ENCODE measurements around the gene FGFBP1. TPM values are rescaled to one million over a fixed set of nuclear protein-coding genes. Genes with fewer than 3 reads are reported as not detected.

Gene FGFBP1
- total RNA-seq, 1 donor from 2014 or later = not detected

DNA sequence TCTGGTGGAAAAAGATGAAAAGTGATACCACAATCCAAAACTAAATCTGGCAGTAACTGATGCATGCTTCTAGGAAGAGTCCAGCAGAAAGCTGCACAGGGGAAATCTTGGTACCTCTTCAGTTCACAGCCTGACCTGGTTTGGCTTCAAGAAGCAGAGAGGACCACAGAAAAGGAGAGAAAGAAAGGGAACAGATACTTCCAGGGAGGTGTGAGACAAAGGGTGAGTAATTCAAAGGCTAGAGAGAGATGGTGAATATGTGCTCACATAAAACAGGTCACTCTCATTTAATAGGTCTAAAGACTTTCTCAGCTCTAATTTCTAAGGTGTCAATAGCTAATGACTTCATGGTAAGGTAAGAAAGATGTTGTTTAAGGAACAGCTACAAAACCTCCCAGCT lies 13.2 kb upstream of the FGFBP1 start:
- DNase-seq (ENCODE audit: low spot score) = no peak

DNA sequence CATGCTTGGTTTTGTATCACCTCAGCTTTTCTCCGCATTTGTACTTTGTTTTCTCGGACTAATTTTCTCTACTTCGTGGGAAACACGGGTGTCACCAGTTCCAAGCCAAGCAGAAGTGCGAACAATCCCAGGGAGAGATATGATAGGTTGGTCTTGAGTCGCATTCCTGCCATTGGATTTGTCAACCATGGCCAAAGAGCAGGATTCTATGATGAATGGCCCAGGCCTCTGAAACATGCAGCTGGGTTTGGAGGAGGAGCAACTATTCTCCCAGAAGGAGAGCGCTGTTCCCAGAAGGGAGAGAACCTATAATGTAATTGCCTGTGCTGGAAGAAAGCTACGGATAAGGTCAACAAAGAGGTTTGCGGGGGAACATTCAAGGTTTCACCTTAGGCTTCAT lies 10.3 kb upstream of the FGFBP1 start:
- DNase-seq (ENCODE audit: low spot score) = no peak
- intact Hi-C loops (cut with DNase I) = no loop called here

More for the DNA sequence above, 13.2 kb upstream of the FGFBP1 start:
- intact Hi-C loops (cut with DNase I) = no loop called here

DNA sequence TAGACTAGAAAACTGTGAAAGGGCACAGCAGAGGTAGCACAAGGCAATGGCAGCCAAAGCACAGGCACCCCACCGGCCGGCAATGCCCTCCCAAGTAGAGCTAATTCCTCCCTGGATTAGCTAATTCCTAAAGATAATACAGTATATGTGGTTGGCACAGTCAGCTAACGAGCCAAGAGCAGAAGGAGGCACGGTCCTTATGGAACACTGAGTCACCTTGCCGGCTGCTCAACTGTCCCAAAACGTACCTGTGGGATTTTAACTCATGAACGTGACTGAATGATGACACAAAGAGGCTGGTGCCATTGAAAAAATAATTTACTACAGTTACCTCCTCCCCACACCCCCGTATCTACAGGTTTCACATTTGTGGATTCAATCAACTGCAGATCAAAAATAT lies 9.1 kb upstream of the FGFBP1 start:
- intact Hi-C loops (cut with DNase I) = no loop called here
- no peak for DNase-seq (ENCODE audit: low spot score)

DNA sequence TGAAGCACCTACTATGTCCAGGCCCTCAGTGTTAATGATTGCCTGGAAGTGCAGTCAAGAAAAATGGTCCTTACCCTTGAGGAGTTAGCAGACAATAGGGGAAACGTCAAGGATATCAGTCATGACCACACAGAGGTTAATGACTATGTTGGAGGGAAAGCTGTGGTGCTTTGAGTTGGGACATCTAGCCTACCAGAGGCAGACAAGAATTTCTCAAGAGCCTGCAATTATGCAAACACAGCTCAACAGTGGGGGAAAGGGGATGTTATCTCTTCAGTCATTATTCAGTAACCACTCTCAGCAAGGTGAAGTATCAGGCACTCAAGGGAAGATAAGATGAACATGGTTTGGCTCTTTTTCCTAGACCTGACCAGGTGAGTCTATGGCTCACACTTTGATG lies 7.0 kb upstream of the FGFBP1 start:
- intact Hi-C loops (cut with DNase I) = no loop called here
- no peak for DNase-seq (ENCODE audit: low spot score)

DNA sequence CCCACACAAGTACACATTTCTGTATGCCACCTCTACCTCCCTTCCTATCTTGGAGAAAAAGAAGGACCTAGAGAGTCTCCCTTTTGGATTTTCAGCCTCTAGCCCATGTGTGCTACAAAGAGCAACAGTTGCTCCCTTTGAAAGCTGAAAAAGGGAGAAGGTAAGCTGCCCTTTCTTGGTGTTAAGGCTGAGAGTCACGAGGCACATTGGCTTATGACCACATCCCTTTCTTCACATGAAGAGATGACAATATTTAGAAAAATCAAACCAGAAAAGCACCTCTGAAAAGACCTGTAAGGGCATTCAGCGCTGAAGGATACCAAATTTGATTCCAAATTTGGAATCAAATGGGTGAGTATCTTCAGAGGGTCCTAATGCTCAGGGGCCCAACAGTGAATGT lies 6.4 kb upstream of the FGFBP1 start:
- intact Hi-C loops (cut with DNase I) = no loop called here

DNA sequence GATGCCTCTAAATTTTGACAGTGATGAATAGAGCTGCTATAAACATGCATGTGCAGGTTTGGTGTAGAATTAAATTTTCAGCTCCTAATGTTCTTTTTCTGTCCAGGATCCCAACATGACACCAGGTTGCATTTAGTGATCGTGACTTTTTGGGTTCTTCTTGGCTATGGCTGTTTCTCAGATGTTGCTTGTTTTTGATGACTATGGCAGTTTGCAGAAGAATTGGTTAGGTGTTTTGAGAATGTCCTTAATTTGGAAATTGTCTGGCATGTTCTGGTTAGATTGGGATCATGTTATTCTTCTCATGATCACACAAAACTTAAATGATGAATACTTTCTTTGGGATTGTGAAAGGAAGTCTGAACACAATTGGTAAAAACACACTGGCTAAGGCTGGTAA lies 3.7 kb upstream of the FGFBP1 start:
- DNase-seq (ENCODE audit: low spot score) = no peak
- intact Hi-C loops (cut with DNase I) = no loop called here

More for the DNA sequence above, 6.4 kb upstream of the FGFBP1 start:
- no peak for DNase-seq (ENCODE audit: low spot score)

DNA sequence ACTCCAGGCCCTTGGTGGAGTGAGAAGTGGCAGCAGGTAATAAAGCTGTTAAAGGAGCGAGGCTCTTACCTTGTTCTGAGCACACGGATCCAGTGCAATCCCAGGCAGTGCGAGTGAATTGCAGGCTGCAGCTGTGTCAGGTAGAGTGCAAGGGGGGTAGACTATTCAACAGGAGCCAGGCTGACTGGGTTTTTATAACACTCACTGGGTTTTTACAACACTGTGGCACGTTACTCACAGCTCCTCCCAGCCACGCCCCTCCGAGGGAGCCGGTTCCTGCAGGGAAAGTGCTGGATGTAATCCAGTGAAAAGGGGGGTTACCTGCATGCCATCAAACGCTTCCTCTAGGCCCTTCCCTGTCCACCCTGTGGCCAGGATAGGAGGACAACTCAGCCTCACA lies 358 bp downstream of the FGFBP1 start:
- no peak for DNase-seq (ENCODE audit: low spot score)
- intact Hi-C loops (cut with DNase I) = no loop called here

DNA sequence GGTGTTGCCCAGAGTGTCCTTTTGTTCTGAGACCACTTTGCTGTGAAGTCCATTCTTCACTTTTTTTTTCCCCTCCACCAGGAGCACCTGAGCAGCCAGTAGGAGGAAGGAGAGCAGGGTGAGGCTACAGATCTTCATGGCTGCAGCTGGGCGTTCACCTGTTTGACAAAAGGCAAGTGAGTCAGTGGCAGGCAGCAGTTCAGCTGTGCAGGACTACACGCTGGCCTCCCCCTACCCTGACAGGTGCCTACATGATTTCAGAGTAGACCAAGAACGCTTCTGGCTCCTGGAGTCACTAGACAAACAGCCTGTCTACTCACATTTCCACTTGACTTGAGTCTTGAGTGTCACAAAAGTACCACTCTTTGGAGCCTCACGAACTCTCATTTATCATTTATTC lies 2.0 kb downstream of the FGFBP1 start:
- DNase-seq (ENCODE audit: low spot score) = no peak

DNA sequence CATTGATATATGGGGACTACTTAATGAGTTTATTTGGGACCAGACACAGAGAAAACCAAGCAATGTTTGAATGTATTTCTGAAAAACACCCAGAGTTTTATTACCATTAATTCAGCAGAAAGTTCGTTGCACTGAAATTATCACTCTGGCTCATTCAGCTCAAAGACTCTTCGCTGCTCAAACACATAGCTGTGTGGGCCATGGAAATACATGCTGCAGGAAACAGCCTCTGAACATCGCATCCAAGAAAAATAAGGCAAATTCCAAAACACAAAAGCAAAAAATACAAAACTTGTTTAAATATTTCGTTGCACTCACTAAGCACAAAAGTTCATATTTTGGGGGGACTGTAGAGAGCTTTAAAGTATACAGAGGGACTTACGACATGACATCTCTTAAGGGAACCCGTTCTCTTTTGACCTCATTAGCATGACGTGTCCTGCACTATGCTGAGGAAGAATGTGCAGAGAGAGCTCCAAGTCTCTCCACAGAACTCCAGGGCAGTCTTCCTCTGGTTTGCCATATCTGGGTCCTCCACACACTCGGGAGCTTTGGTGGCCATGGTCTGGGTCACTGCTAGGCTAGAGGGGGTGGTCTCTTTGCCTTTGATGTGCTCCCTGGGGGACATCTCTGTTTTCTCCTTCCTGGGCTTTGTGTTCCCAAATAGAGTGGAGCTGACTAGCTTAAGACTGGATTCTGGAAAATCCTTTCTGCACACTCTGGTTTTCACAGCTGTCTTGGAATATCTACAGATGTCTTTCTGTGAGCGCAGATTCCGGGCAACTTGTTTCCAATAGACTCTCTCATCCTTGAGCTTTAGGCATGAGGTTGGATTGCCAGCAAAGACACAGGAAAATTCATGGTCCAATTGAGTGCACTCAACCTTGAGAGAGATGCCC lies 2.8 kb downstream of the FGFBP1 start:
- no peak for DNase-seq (ENCODE audit: low spot score)
- intact Hi-C loops (cut with DNase I) = no loop called here

More for the DNA sequence above, 2.0 kb downstream of the FGFBP1 start:
- intact Hi-C loops (cut with DNase I) = no loop called here

DNA sequence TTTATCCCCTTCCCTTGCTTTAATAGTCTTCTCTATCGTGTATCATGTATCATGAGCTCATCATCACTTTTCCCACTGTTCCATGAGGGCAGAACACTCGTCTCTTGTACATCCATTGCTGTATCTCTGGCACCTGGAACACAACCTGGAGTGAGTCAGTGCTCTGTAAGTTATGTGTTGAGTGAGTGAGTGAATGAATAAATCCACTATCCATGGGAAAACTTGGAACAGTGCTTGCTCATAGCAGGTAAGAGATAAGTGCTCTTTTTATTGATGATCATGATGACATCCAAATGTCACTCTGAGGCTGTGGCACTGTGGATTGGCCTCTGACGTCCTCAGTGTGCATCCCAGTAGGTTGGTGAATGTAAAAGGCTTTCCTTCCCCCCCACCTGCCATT lies 4.3 kb downstream of the FGFBP1 start:
- DNase-seq (ENCODE audit: low spot score) = no peak
- intact Hi-C loops (cut with DNase I) = no loop called here

DNA sequence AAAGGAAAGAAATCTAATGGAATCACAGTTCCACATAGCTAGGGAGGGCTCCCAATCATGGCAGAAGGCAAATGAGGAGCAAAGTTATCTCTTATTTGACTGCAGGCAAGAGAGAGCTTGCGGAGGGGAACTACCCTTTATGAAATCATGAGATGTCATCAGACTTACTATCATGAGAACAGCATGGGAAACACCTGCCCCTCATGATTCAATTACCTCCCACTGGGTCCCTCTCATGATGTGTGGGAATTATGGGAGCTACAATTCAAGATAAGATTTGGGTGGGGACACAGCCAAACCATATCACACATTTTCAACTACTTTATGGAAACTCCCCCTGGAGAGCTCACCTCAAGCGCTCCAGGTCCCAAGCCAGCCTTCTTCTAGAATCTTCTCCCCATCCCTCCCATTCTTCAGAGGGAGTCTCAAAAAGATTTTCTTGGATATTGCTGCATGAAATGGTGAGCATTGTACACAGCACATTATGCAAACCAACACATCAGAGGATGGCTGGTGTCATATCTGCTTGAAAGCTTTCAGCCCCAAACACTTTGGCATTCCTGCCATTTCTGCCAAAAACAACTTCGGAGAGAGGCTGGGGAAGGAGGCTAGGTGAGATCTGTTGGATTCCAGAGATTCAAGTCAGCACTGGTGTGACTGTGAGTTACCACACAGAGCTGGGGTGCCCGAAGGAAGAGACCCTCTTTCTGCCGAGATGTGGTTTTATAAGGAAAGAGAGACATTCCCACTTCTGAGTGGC lies 6.9 kb downstream of the FGFBP1 start:
- intact Hi-C loops (cut with DNase I) = no loop called here
- no peak for DNase-seq (ENCODE audit: low spot score)

DNA sequence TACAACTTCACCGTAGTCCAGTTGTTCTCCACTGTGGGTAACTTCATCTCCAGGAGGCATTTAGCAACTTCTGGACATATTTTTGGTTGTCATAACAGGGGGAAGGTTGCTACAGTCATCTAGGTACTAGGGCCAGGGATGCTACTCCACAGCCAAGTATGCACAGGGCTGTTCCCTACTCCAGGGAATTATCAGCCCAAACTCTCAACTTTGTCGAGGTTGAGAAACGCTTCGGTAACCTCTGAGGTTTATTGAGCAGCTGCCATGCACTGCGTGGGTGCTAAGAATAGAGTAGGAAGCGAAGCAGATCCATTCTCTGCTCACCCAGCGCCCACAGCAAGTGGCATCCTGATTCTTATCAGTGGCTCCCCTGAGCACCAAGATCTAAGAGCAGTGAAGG lies 8.2 kb downstream of the FGFBP1 start:
- intact Hi-C loops (cut with DNase I) = no loop called here
- DNase-seq (ENCODE audit: low spot score) = no peak

DNA sequence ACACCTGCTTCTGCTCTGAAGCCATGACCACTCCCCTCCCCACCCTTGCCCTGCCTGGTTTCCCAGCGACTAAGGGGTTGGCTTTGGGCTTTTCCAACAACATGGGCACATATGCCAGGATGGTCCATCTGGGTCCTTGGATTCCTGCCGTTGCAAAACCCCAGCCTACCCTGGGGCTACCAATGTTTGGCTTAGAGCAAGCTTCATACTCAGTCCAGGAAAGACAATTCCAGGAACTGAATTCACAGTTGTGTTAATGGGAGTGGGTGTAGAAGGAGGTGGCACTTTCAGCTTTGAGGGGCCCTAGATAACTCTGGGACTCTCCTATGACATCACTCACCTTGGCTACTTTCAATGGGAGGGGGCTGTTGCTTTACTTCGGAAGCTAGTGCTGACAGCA lies 9.0 kb downstream of the FGFBP1 start:
- DNase-seq (ENCODE audit: low spot score) = no peak
- intact Hi-C loops (cut with DNase I) = no loop called here

DNA sequence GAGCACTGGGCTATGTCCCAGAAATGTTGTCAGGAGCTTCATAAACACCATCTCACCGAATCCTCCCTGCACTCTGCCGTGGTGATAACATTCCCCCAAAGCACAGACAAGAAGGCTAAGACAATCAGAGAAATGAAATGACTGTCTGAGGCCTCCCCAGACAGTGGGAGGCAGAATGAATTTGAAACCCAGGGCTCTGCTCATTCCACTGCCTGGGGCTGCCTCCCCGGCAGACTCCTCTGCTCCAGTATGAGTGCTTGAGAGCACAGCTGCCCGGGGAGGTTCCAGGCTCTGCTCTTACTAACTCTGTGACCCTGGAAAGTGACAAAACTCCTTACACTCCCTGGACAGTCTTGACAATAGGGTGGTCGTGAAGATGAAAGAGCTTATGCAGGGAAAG lies 9.7 kb downstream of the FGFBP1 start:
- DNase-seq (ENCODE audit: low spot score) = no peak
- intact Hi-C loops (cut with DNase I) = no loop called here

DNA sequence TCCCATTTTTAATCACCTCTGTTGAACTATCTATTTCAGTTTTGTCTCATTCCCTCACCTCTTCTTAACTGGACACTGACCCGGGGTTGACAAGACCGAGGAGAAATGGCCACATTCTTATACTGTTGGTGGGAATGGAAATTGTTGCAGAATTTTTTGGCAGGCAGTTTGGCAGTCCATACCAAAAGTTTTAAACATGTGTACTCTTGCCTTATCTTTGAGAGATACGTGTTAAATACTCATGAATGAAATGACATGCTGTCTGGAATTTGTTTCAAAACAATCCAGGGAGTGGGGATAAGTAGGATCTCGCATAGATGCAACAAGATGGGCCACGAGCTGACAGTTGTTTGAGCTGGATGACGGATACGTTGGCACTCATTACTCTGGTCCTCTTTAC lies 12.1 kb downstream of the FGFBP1 start:
- DNase-seq (ENCODE audit: low spot score) = no peak
- intact Hi-C loops (cut with DNase I) = no loop called here

DNA sequence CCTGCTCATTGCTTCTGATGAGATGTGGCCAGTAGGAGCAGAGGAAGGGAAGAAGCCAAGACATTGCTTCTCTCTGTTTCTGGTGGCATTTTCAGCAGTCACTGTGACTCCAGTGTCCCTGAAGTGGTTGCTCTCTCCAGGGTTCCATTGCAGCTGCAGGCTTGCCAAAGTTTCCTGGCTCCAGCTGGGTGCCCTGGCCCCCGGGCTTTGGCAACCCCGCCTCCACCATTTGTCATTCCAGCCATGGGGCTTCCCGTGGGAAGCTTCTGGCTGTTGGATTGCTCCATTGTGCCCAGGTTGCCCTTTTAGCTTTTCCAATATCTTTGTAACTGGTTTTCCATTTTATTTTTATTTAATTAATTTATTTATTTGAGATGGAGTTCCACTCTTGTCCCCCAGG lies 12.7 kb downstream of the FGFBP1 start:
- intact Hi-C loops (cut with DNase I) = no loop called here
- no peak for DNase-seq (ENCODE audit: low spot score)

DNA sequence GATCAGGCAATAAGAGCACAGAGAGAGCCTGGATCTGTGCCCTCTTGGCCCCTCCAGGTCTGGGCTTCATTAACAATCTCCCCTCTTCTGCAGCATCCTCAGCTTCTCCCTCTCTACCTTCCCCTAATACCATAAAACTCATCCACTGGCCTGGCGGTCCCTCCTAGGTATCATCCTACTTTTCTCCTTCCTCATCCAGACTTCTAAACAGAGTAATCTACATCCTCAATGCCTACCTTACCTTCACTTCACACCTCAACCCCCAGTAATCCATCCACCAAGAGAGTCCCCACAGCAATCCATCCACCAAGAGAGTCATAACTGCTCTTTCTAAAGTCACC lies 17.0 kb downstream of the FGFBP1 start:
- DNase-seq (ENCODE audit: low spot score) = no peak
- intact Hi-C loops (cut with DNase I) = no loop called here

DNA sequence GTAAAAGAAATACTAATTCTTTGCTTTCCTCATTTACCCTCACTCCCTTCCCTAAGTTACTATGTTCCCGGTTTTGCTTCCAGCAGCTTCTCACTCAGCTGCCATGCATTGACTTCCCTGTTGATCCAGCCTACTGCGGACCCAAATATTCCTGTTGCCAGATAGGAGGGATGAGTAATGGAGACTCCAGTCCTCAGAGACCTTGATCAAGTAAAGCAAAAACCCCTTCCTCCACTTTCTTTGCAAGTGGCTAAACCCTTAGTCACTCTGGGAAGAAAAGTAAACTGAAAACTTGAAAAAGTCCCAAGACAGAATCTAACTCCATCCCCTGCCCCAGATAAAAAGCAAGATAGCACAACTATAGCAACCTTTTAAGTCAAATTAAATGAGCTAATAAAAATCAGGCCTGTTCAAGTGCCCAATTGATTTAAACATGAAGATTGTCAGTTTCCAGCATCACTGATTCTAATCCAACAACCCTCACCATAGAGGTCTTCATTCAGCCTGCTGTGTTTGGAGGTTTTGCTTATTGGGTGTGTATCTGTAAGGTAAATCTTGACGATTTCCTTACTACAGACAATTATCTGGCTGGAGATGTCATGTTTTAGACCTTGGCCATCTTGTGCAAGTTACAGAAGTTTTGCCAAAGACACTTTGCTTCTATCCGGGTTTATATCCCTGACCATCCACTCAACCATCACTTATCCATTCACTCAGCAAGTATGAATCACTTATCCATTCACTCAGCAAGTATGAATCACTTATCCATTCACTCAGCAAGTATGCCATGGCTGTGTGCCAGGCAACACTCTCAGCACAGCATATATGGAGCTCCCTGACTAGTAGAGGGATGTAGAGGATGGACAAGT lies 17.6 kb downstream of the FGFBP1 start:
- DNase-seq (ENCODE audit: low spot score) = no peak
- intact Hi-C loops (cut with DNase I) = no loop called here

DNA sequence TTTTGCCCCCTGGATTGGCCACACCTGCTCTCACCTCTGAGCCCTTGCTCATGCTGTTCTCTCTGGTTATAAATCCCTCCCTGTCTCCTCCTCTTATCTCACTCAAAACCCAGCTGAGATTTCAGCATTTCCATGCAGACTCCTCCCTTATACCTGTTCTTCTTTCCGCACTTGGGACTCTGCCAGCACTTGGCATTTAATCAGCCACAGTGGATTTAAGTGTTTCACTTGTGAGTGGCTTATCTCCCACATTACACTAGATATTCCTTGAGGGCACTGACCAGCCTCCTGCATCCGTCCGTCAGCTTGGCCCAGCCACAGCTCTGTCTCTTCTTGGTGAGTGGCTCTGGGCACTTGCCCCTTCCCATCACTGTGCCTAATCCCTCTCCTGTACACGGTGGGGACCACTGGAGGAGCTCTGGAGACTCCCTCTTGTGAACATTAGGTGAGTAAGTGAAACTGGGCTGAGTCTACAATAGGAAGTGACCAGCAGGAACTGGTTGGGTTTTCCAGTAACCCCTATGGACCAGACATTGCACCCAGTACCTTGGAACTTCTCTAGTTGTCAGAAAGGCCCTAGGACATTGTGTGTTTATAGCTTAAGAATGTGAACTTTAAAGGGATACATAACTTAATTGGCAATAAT lies 19.9 kb downstream of the FGFBP1 start:
- intact Hi-C loops (cut with DNase I) = no loop called here
- no peak for DNase-seq (ENCODE audit: low spot score)

DNA sequence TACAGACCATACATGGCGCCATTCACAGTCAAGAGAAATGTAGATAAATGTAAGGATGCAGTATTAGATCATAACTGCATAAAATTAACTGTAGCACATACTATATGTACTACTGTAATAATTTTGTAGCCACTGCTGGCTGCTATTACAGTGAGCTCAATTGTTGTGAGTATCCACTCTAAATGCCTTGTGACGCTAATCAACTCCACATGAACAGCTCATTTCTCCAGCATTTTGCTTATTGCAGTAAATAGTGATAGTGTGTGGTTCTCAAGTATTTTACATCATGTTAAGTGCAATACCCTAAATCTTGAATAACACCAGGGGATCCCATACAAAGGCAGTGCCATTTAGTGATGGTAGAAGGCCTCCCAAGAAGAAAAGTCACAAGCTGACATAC lies 21.2 kb downstream of the FGFBP1 start:
- no peak for DNase-seq (ENCODE audit: low spot score)

More for the DNA sequence above, 21.2 kb downstream of the FGFBP1 start:
- intact Hi-C loops (cut with DNase I) = no loop called here
